OCI-LY7 (cell line): Measurements from ENCODE around the gene TP53AIP1. TPM values are rescaled to one million over a fixed set of nuclear protein-coding genes. Genes with fewer than 3 reads are reported as not detected.

Source experiments
- BruUV-seq: library from RNA; stranded (reverse); fragments of 400-500 nt; replicated peaks from 2 replicates; lab custom pipeline; 2021; lab: Mats Ljungman, UMichigan
- CTCF ChIA-PET: fragments of 300-600 bp; sonication (Branson Sonifier 250); formaldehyde crosslinking; loops from one replicate; lab custom pipeline; 2022; ENCODE audit warnings: antibody characterized with exemption; ENCODE audit not compliant: unreplicated experiment; lab: Charles Lee
- POLR2A ChIA-PET: fragments of 300-600 bp; sonication (Branson Sonifier 250); formaldehyde crosslinking; loops from one replicate; lab custom pipeline; 2022; ENCODE audit warnings: antibody characterized with exemption; lab: Charles Lee
- DNase-seq: peaks from one replicate; pipeline ENCODE4 v3.0.0-alpha.2; 2015; ENCODE audit warnings: low spot score
- H2AFZ ChIP-seq: fragments of 200-600 bp; sonication (generic), shearing (Covaris generic); 2 replicates; pipeline ENCODE4 v1.6.1; 2014; ENCODE audit warnings: mild to moderate bottlenecking, antibody characterized with exemption, low read length, moderate library complexity
- H3K27ac ChIP-seq: fragments of 200-600 bp; sonication (generic); 2 replicates; pipeline ENCODE4 v1.5.1; 2014; ENCODE audit warnings: mixed run types, low read depth, mild to moderate bottlenecking, moderate library complexity, low read length, inconsistent platforms; ENCODE audit not compliant: poor library complexity, severe bottlenecking
- H3K36me3 ChIP-seq: fragments of 200-600 bp; sonication (generic); 2 replicates; pipeline ENCODE4 v1.6.1; 2014; ENCODE audit warnings: mild to moderate bottlenecking, antibody characterized with exemption, low read length, moderate library complexity, mixed read lengths; ENCODE audit not compliant: insufficient read depth
- H3K4me1 ChIP-seq: fragments of 200-600 bp; sonication (generic); 2 replicates; pipeline ENCODE4 v1.5.1; 2014; ENCODE audit warnings: mild to moderate bottlenecking, low read length; ENCODE audit not compliant: insufficient read depth, poor library complexity, severe bottlenecking
- H3K4me2 ChIP-seq: fragments of 200-600 bp; sonication (generic); 2 replicates; pipeline ENCODE4 v1.6.1; 2014; ENCODE audit warnings: mild to moderate bottlenecking, low read length
- H3K4me3 ChIP-seq: fragments of 200-600 bp; sonication (generic); 2 replicates; pipeline ENCODE4 v1.5.1; 2014; ENCODE audit warnings: mild to moderate bottlenecking, low read depth, low read length; ENCODE audit not compliant: poor library complexity, severe bottlenecking
- H3K79me2 ChIP-seq: fragments of 200-600 bp; sonication (generic); 2 replicates; pipeline ENCODE4 v1.6.1; 2016; ENCODE audit warnings: low read depth, mild to moderate bottlenecking, low read length, moderate library complexity, mixed read lengths; ENCODE audit not compliant: insufficient read depth
- H3K9me2 ChIP-seq: fragments of 200-600 bp; sonication (generic); 2 replicates; pipeline ENCODE4 v1.6.1; 2016; ENCODE audit warnings: mild to moderate bottlenecking, low read length, mixed read lengths; ENCODE audit not compliant: insufficient read depth
- H3K9me3 ChIP-seq: fragments of 200-600 bp; sonication (generic); 2 replicates; pipeline ENCODE4 v1.6.1; 2014; ENCODE audit warnings: mild to moderate bottlenecking, mixed run types, low read length, mixed read lengths
- H4K20me1 ChIP-seq: fragments of 200-600 bp; sonication (generic); 2 replicates; pipeline ENCODE4 v1.6.1; 2014; ENCODE audit warnings: mild to moderate bottlenecking, antibody characterized with exemption, low read length, moderate library complexity, mixed read lengths; ENCODE audit not compliant: insufficient read depth
- EZH2phosphoT487 ChIP-seq: fragments of 200-600 bp; sonication (generic); IDR thresholded peaks from 2 replicates; pipeline ENCODE4 v1.6.1; 2018; ENCODE audit warnings: low read depth, borderline replicate concordance, mild to moderate bottlenecking, mixed run types, antibody characterized with exemption, low read length, moderate library complexity, mixed read lengths
- intact Hi-C: fragments of 100-400 bp; cut with micrococcal nuclease; formaldehyde crosslinking; loops from one replicate; pipeline ENCODE4 v1.10.0; 2022; ENCODE audit not compliant: unreplicated experiment
- total RNA-seq, 2 experiments: library from RNA; depleted of rRNA in 1 of 2; stranded (reverse); fragments of >200 nt in 1 of 2; shearing (Covaris generic) in 1 of 2; gene quantifications; 2 replicates each; pipeline ENCODE4 v1.2.3, GENCODE V29; 2014 to 2022
- TF ChIP-seq, protein P1 (sequence below): fragments of 200-600 bp; sonication (generic); conservative IDR thresholded peaks from 2 replicates; pipeline ENCODE4 v1.5.1; 2014; ENCODE audit warnings: mild to moderate bottlenecking, antibody characterized with exemption, low read length, moderate library complexity, mixed read lengths

The TP53AIP1 gene
- total RNA-seq, 2 experiments from 2014 or later = not detected

DNA sequence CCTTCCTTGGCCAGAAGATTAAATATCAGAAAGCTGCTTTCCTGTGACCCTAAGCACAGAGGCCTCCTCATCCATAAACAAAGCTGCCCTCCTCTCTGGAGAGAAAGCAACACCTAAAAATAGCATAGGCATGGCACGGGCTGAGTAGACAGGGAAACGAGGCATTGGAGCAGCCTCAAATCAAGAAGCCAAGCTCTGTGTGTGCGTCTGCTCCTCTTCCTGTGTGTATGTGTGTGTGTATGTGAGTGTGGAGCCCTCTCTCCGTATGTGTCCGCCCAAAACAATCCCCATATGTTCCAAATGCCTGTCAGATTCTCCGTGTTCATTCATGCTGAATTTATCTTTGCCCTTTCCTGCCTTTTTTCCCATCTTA is 27.5 kb downstream of the TP53AIP1 start:
- no peak for DNase-seq
- Histone ChIP-seq H4K20me1 (no peaks in the 10 kb centered on the region), H3K36me3 (no peaks in the 10 kb centered on the region), H3K79me2 (no peaks in the 10 kb centered on the region), H3K4me1 (no peaks in the 10 kb centered on the region), H3K4me2 (no peak overlapping the region), H3K4me3 (no peak overlapping the region), H3K9me2 (no peaks in the 10 kb centered on the region), H3K27ac (no peak overlapping the region), H2AFZ (no peak overlapping the region), H3K9me3 (no peaks in the 10 kb centered on the region)
- intact Hi-C loops = no loop called here
- POLR2A ChIA-PET = no interaction called here
- BruUV-seq = no TSS peak
- TF ChIP-seq, protein P1, sequence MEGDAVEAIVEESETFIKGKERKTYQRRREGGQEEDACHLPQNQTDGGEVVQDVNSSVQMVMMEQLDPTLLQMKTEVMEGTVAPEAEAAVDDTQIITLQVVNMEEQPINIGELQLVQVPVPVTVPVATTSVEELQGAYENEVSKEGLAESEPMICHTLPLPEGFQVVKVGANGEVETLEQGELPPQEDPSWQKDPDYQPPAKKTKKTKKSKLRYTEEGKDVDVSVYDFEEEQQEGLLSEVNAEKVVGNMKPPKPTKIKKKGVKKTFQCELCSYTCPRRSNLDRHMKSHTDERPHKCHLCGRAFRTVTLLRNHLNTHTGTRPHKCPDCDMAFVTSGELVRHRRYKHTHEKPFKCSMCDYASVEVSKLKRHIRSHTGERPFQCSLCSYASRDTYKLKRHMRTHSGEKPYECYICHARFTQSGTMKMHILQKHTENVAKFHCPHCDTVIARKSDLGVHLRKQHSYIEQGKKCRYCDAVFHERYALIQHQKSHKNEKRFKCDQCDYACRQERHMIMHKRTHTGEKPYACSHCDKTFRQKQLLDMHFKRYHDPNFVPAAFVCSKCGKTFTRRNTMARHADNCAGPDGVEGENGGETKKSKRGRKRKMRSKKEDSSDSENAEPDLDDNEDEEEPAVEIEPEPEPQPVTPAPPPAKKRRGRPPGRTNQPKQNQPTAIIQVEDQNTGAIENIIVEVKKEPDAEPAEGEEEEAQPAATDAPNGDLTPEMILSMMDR = no peak
- TF ChIP-seq EZH2phosphoT487 = no peak
- CTCF ChIA-PET = interaction anchor here (0.6 kb wide), 1 partner anchor 626 kb away, joined by 3 read pairs; no protein-coding TSS in a partner anchor

DNA sequence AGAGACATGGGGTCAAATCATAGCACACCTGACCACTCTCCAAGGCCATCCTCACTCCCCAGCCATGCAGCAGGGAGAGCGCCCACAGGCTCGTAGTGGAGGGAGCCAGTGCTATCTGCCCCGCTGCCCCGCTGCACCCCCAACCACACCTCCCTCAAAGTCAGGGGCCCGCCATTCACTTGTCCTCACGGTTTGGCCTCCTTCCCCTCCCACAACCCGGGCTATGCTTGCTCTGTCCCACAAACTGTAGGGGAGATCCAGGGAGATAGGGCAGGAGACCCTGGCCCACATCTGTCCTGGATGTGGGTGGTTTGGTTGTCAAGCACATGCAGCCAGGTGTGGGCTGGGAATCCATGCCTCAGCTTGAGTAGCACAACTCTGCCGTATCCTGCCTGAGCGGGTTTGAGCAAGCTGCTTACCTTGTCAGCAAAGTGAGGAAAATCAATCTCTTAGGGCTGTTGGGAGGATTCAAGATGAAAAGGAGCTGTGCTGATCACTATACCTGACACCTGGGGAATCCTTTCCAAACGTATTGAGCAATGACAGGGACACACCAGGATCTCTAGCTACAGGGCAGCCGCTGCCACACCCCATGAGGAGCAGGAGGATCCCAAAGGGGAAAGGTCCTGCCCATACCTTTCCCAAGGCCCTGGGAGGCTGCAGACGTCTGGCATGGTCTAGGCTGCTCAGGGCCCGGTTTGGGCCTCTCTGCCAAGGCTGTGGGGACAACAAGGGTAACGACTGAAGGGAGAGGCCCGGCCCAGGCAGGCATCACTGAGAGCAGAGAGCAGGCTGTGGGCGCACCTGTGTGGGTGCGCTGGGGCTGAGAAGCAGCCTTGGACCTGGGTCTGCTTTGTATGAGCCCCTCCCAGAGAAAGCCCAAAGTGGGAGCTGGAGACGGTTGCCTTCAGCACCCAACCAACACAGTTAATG is 28.2 kb downstream of the TP53AIP1 start:
- H3K4me2 ChIP-seq = no peak overlapping the region
- CTCF ChIA-PET = no interaction called here
- H3K9me2 ChIP-seq = no peaks in the 10 kb centered on the region
- H3K9me3 ChIP-seq = no peaks in the 10 kb centered on the region
- no peaks in the 10 kb centered on the region for H3K79me2 ChIP-seq
- no peak overlapping the region for H3K27ac ChIP-seq
- H4K20me1 ChIP-seq = no peaks in the 10 kb centered on the region
- no peak for DNase-seq
- POLR2A ChIA-PET = no interaction called here
- TF ChIP-seq EZH2phosphoT487 = no peak
- TF ChIP-seq, protein P1 = no peak
- no peak overlapping the region for H3K4me3 ChIP-seq
- H2AFZ ChIP-seq = no peak overlapping the region
- intact Hi-C loops = no loop called here
- BruUV-seq = no TSS peak
- no peaks in the 10 kb centered on the region for H3K36me3 ChIP-seq
- no peaks in the 10 kb centered on the region for H3K4me1 ChIP-seq

DNA sequence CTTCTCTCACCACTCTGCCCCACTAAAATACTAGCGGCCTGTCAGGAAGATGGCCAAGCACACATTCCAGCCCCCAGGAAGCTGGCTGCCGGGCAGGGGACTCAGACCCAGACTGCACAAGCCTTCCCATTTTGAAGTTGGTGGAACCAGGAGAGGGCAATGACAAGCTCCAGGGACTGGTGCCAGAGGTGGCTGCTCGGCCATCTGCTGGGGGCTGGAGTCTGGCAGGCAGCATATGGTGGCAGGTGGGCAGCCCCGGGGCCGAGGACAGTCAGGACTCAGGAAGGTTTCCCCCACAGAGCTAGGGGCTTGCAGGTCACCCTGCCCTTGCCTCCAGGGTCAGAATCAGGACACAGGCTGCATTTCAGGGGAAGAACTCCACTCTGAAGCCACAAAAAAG is 28.9 kb downstream of the TP53AIP1 start:
- ChIA-PET CTCF (no interaction called here), POLR2A (no interaction called here)
- DNase-seq = no peak
- H3K36me3 ChIP-seq = no peaks in the 10 kb centered on the region
- no peaks in the 10 kb centered on the region for H3K9me3 ChIP-seq
- intact Hi-C loops = no loop called here
- no peak overlapping the region for H3K27ac ChIP-seq
- no peak overlapping the region for H3K4me2 ChIP-seq
- no peaks in the 10 kb centered on the region for H3K9me2 ChIP-seq
- no peaks in the 10 kb centered on the region for H4K20me1 ChIP-seq
- H2AFZ ChIP-seq = no peak overlapping the region
- H3K4me1 ChIP-seq = no peaks in the 10 kb centered on the region
- no peak overlapping the region for H3K4me3 ChIP-seq
- no peaks in the 10 kb centered on the region for H3K79me2 ChIP-seq
- BruUV-seq = no TSS peak
- no peak for TF ChIP-seq EZH2phosphoT487
- TF ChIP-seq, protein P1 = no peak
